GM18505 (cell line): Measurements from ENCODE around the gene CTXND2.
"Not testable (repeated sequence)": the region's sequence is repeated elsewhere in the genome, so short reads cannot be mapped to it uniquely, and the experiment has no call there.

ENCODE experiments used
- ATAC-seq: cut with Tn5 transposase; IDR thresholded peaks from one replicate; pipeline ENCODE4 v1.9.1; 2021; ENCODE audit not compliant: unreplicated experiment
- POLR2A ChIP-seq: IDR thresholded peaks from 4 replicates; pipeline ENCODE4 v1.6.1; 2011; ENCODE audit warnings: borderline replicate concordance; ENCODE audit not compliant: insufficient read depth, insufficient read length; ENCODE audit errors: extremely low read depth

CTXND2 gene

DNA sequence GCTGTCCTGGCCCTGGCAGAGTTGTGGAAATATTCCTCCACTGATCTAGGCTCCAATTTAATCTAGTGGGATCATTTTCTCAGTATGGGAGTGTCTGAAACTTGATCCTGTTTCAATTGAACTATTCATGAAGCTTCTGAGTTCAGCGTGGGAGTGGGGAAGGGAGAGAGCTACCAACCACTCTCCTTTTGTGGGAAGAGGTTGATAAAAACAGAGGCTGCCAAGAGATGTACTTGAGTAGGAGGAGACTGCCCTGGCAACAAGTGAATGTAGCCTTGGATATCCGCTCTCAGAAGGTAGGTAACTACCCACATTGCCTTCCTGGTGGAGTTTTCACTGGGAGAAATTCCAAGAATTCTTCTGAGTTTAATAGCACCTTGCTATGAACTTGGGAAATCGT is at the start of gene CTXND2:
TSS of gene CTXND2 (plus strand) at position 119 of the 400 bp plus-strand sequence. CDS start 25,179 bp downstream, outside the sequence.
- no peak for TF ChIP-seq POLR2A
- no peak for ATAC-seq

DNA sequence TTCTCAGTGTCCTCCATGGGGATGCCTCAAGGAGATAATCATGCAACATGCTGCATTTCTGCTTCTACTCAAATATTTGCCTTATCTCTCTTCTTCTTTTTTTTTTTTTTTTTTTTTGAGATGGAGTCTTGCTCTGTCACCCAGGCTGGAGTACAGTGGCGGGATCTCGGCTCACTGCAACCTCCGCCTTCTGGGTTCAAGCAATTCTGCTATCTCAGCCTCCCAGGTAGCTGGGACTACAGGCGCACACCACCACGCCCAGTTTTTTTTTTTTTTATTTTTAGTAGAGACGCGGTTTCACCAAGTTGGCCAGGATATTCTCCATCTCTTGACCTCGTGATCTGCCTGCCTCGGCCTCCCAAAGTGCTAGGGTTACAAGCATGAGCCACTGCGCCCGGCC is 46.1 kb upstream of the CTXND2 start:
- not testable (repeated sequence) for ATAC-seq

DNA sequence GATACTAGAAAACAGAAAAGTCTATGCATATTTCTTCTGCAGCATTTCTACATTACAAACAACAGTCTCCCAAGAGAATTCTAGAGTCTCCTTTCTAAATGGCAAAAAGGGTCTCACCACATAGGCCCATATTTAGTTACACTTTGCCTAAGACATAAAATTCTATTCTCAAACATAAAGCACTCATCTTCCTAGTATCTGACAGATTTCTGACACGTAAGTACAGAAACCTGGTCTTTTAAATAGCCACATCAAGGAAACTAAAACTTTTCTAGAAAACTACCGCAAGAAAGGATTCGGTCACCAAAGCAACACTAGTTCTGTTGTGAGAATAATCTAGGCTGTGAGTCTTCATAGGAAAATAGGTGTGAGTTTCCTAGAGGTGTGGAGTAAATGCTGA is 45.3 kb upstream of the CTXND2 start:
- no peak for TF ChIP-seq POLR2A
- ATAC-seq = no peak

- ATAC-seq = no peak
- TF ChIP-seq POLR2A = no peak
Observed at GRCh38 chr1:150842343-150842742, 44.6 kb upstream of the CTXND2 start.

DNA sequence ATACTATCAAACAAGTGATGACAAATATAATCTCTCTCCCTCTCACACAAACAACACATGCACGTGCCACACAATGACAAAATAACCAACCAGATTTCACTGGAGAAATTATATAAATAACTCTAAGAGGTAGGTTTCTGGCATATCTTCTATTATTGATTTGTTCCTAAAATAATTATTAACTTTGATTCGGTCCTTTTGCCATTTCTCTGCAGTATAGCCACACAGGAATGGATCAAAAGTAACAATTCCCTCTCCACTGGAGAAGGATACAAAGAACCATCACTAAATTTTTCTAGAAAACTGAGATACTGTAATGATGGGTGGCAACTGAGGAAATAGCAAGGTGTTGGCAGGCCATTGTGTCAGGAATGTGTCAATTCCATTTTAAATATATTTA is 44.0 kb upstream of the CTXND2 start:
- ATAC-seq = no peak
- TF ChIP-seq POLR2A = no peak

- ATAC-seq = no peak
- no peak for TF ChIP-seq POLR2A
Observed at GRCh38 chr1:150843474-150843873, 43.5 kb upstream of the CTXND2 start.

GRCh38 chr1:150846473-150847146 is 40.3 kb upstream of the CTXND2 start:
- no peak for TF ChIP-seq POLR2A
- no peak for ATAC-seq

DNA sequence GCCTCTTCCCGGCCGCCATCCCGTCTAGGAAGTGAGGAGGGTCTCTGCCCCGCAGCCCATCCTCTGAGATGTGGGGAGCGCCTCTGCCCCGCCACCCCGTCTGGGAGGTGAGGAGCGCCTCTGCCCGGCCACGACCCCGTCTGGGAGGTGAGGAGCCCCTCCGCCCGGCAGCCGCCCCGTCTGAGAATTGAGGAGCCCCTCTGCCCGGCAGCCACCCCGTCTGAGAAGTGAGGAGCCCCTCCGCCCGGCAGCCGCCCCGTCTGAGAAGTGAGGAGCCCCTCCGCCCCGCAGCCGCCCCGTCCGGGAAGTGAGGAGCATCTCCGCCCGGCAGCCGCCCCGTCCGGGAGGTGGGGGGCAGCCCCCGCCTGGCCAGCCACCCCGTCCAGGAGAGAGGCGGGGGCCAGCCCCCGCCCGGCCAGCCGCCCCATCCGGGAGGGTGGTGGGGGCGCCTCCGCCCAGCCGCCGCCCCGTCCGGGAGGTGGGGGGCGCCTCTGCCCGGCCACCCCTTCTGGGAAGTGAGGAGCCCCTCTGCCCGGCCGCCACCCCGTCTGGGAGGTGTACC is 36.1 kb upstream of the CTXND2 start:
- ATAC-seq = not testable (repeated sequence)

DNA sequence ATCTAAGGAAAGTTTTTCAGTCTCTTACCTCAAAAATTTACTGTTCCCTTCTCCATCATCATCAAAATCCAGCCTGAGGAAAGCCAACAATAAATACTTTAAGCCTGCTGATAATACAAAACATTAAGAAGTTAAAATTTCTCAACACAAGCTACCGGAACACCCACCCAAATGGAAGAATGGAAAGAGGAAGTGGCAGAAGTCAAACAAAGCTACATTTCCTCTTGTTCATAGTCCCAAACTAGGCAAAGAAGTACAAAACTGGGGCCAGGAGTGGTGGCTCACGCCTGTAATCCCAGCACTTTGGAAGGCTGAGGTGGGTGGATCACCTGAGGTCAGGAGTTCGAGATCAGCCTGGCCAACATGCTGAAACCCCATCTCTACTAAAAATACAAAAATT is 34.2 kb upstream of the CTXND2 start:
- ATAC-seq = not testable (repeated sequence)

DNA sequence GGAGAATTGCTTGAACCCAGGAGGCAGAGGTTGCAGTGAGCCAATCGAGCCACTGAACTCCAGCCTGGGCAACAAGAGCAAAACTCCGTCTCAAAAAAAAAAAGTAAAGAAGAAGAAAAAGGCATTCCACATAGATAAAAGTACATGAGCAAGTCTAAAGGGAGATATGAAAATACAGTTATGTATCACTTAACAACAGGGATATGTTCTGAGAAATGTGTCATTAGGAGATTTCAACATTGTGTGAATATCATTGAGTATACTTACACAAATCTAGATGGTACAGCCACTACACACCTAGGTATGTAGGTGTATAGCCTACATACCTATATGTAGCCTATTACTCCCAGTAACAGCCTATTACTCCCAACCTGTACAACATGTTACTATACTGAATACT is 23.2 kb upstream of the CTXND2 start:
- no peak for ATAC-seq
- TF ChIP-seq POLR2A = no peak

GRCh38 chr1:150864200-150864599 is 22.7 kb upstream of the CTXND2 start:
- not testable (repeated sequence) for ATAC-seq

- TF ChIP-seq POLR2A = no peak
- ATAC-seq = no peak
Observed at GRCh38 chr1:150869683-150870082, 17.3 kb upstream of the CTXND2 start.

- no peak for TF ChIP-seq POLR2A
- no peak for ATAC-seq
Observed at GRCh38 chr1:150872572-150872971, 14.4 kb upstream of the CTXND2 start.

DNA sequence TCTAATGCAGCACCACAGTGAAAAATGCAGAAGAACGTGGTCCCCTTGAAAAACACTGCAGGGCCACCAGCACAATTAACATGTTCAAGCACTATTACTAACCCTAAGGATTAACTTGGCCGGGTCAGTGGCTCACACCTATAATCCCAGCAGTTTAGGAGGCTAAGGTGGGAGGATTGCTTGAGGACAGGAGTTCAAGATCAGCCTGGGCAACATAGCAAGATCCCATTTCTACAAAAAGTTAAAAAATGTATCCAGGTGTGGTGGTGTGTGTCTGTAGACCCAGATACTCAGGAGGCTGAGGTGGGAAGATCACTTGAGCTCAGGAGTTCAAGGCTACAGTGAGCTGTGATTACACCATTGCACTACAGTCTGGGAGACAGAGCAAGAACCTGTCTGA is 13.4 kb upstream of the CTXND2 start:
- TF ChIP-seq POLR2A = no peak
- ATAC-seq = no peak

- TF ChIP-seq POLR2A = no peak
- ATAC-seq = no peak
Observed at GRCh38 chr1:150874455-150875196, 12.3 kb upstream of the CTXND2 start.
